Activated CD4-positive, CD25-positive, alpha-beta regulatory T cell treated with anti-CD3 and anti-CD28 coated beads, Interleukin-2, amount 50 U/mL, for 16 hours (primary cell): ENCODE data around the gene KRT79.

ENCODE experiments used
- DNase-seq: peaks from one replicate; pipeline ENCODE4 v3.0.0-alpha.2; 2020; ENCODE audit warnings: low read depth, low spot score

KRT79 gene

DNA sequence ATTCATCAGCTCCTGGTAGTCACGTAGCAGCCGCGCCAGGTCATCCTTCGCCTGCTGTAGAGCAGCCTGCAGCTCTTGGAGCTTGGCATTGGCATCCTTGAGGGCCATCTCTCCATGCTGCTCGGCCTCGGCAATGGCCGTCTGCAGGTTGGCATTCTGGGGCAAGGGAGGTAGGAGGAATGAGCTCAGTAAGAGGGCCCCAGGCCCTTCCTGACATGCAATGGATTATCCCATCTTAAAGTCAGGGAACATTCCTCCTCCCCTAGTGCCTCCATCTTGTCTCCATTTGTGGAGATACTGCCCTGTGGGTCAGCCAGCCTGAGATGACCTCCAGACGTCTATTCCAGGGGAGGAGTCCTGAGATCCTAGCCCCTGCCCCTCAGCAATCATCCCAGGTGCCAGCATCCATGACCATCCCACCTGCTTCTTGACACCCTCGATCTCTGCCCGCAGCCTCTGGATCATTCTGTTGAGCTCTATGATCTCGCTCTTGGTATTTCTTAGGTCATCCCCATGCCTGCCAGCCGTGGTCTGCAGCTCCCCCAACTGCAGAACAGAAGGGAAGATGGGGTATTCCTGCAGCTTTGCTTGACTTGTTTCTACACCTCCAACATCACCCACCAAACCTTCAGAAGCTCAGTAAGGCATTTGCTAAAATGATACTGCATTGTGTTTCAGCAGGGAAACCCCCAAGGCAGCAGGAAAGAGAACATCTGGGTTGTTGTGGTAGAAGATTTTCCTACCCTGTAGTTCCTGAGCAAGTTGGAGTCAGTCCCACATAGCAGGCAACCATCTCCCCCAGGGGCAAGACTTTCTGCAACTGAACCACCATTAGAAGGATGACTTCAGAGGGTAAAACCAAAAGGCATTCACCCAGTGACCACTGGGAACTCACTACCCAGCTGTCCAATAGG, 42.6 kb downstream of the KRT79 start:
- DNase-seq = no peak

DNA sequence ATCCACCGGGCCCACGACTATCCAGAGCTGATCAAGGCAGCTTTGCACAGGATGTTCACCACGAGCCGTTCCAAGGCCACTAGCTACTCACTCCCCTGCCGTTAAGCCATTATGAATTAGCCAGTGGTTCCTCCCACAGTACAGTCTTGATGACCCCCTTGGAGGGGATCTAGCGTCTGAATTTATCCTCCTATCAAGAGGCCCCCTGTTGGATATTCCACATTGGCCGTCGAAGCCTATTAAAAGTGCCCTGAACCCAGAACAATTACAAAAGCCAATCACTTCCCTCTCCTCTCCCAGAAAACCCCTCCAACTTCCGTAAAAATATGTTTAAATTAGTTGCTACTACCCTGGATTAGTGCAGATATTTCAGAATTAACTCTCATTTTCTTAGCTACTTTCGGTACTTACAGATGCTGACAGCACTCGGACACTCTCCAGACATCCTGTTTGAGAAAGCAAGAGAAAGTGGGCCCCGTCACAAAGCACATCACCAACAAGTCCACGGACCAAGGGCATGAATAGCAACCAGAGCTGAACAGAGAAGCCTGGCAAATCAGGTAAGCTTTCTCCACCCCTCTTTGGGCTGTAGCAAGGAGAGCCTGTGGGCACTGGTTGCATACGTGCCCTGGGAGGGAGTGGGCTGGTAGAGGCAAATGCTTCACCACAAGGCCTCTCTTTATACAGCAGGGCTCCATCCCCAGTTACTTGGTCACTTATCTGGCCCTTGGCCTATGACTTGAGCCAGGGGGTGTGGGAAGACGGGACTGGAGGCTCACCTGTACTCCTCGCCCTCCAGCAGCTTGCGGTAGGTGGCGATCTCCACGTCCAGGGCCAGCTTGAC, 43.5 kb downstream of the KRT79 start:
- no peak for DNase-seq

DNA sequence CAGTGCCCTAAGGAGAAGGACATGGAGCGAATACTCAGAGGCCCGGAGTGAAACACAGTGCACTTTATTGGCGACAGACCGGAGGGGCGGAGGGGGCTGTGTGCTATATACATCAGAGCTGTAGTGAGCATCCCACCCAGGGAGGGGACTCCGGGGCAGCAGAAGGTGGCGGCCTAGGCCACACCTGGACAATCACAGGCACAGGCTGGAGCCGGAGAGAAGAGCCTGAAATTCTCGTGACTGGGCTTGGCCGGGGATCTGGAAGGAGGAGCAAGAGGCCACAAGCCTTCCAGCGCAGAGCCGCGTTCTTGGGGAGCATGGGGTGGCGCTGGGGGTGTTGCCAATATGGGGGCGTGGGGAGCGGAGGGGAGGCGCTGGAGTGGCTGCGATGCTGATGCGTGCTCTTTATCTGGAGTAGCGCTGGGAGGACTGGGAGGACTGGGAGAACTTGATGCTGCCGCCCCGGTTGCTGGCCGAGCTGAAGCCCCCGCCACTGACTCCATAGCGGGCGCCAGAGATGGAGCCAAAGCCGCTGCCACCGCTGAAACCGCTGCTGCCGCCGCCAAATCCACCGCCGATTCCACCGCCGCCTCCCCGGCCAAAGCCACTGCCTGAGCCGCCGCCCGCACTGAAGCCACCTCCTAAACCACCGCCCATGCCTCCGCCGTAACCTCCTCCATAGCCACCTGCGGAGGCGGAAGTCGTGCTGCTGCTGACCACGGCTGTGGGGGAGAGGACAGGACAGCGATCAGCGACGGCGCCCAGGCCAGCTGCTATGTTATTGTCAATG, 44.3 kb downstream of the KRT79 start:
- no peak for DNase-seq

DNA sequence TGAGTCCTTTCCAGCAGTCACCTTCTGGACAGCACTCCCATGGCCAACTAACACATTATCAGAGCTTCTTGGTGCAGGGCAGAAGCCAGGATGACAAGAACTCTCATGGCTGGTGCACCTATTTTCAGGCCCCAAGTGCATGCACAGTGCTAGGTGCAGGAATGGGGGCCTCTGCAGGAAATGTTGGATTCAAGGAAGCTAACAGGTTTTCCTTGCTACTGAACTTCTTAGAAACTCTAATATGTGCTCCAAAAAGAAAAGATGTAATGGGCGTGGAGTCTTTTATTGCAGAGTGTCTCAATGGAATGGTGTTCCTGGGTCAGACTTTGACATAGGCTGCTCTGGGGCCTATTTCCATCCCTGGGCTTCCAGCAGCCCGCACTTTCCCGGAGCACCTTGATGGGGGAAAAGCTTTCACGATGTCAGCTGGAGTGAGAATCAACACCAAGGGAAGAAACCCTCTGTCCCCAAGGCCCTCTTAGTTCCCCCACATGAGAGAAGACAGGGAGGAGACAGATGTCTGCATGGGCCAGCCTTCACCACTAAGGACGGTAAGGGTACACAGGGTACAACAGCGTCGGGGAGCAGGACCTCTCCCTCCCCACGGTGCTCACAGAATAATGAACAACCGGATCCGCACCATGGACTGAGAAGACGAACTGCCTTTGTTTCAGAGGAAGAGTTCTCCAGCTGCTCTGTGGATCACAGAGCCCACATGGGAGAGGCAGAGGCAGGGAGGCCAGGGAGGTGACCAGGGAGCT, 45.1 kb downstream of the KRT79 start:
- no peak for DNase-seq

- no peak for DNase-seq
Observed at GRCh38 chr12:52788192-52788875, 45.8 kb downstream of the KRT79 start.

GRCh38 chr12:52787324-52788191, 46.6 kb downstream of the KRT79 start:
- DNase-seq = no peak

DNA sequence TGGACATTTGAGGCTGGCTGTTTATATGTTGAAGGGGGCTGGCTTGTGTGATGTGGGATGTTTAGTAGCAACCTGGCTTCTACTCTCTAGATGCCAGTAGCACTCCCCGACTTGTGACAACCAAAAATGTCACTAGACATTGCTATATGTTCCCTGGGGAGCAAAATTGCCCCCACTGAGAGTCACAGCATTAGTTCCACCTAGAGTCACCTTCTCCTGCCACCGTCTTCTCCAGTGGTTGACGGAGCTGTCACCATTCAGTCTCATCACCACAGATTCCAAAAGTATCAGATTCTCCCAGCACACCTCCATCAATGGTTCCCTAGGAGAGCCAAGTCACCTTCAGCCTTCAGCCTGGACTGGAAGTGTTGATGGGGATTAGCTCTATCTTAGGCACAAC, 49.2 kb downstream of the KRT79 start:
- DNase-seq = no peak

- DNase-seq = no peak
Observed at GRCh38 chr12:52783563-52784316, 50.4 kb downstream of the KRT79 start.

GRCh38 chr12:52782502-52782901, 51.6 kb downstream of the KRT79 start:
- no peak for DNase-seq

GRCh38 chr12:52781399-52782082, 52.6 kb downstream of the KRT79 start:
- DNase-seq = no peak

- DNase-seq = no peak
Observed at GRCh38 chr12:52779914-52780313, 54.2 kb downstream of the KRT79 start.

DNA sequence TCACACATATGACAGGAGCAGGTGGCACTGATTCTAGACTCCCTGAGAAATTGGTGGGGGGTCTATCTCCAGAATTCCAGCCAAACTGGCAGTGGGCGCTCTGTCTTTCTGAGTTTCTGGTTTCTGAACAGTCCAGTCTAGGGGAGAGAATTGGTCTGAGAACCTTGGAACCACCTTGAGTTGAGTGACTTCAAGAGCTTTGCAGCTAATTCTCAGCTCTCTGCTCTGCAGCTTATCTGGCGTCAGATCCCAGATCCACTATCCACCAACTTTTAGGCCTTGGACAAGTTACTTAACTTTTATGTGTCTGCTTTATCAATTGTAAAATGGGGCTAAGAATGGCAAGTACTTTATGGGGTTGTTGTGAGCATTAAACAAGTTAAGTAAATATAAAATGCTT, 55.3 kb downstream of the KRT79 start:
- DNase-seq = no peak

DNA sequence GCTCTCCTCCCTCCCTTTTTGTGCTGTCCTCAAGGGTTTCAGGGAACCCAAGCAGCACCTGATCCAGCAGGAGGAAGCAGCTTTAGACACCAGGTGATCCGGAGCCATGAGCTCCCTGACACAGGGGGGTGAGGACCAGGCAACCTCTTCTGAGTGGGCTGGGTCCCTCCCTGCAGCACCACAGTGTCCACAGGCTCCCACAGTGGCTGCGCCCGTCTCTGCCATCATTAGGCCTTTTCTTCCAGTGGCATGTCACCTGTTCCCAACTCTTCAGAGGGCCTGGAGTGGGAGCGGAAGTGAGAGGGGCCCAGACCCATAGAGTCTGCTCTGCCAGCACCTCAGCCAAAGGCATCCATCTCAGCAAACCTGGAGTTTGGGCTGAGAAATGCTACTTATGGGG, 56.5 kb downstream of the KRT79 start:
- no peak for DNase-seq

DNA sequence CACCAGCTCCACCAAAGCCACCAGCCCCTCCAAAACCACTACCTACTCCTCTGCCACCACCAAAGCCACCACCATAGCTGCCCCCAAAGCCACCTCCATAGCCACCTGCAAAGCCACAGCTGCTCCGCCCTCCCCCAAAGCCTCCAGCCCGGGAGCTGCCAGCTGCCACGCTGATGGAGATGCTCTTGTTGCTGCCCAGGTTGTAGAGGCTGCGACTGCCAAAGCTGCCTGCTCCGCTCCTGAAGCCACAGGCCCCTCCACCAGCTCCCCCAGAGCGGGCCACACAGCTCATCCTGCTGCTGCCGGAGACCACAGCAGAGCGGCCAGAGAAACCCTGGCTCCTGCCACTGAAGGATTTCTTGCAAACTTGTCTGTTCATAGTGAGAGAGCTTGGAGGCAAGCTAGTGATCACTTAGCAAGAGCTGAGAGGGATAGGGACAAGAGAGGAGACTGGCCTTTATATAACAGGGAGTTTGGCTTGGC, 57.2 kb downstream of the KRT79 start, which contains the start of gene KRT76:
KRT76 (minus strand) TSS at position 433 of the 483 bp plus-strand sequence; CDS start at position 379, 54 bp downstream.
- no peak for DNase-seq

GRCh38 chr12:52776435-52776834, 57.7 kb downstream of the KRT79 start:
- DNase-seq = no peak

DNA sequence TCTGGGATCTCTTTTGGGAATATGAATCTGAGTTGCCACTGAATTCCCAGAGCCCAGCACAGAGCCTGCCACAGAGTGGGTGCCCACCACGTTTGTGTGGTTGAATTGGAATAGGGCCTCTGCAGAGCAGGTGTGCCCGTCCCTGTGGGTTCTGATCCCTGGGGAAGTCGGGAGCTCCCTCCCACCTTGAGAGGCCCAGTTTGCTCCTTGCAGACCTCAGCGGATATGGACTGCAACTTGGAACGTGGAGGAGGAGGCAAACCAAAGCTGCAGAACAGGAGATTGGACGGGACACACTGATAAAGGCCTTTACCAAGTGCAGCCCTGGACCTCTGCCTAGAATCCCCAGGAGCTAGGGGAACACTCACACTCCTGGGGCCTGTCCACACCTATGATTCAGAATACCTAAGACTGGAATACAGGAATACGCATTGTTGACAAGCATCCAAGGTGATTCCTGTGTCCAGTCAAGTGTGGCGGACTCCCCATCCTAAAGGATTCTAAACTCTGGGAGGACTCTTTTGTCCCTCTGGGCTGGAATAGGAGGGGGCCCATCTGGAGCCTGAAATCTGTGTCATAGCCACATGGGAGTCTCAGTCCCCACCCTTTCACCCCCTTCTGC, 59.4 kb downstream of the KRT79 start:
- DNase-seq = no peak

- no peak for DNase-seq
Observed at GRCh38 chr12:52772772-52773171, 61.3 kb downstream of the KRT79 start.
